HepG2 (cell line): ENCODE measurements around the gene RPL5. TPM values are rescaled to one million over a fixed set of nuclear protein-coding genes. Genes with fewer than 3 reads are reported as not detected.

ENCODE experiments used
- CCDC6 ChIP-seq: sonication (generic); formaldehyde crosslinking; IDR thresholded peaks from 2 replicates; pipeline ENCODE4 v1.8.1; 2022; ENCODE audit warnings: mild to moderate bottlenecking, missing genetic modification reagents, moderate library complexity
- ETS1 ChIP-seq: sonication (generic); formaldehyde crosslinking; IDR thresholded peaks from 2 replicates; pipeline ENCODE4 v1.4.0; 2020; ENCODE audit warnings: missing genetic modification reagents
- HMGXB3 ChIP-seq: sonication (generic); formaldehyde crosslinking; IDR thresholded peaks from 2 replicates; pipeline ENCODE4 v1.4.0; 2020; ENCODE audit warnings: missing genetic modification reagents, borderline replicate concordance
- ISL2 ChIP-seq: sonication (generic); formaldehyde crosslinking; IDR thresholded peaks from 2 replicates; pipeline ENCODE4 v1.5.0; 2020; ENCODE audit warnings: missing genetic modification reagents
- KDM3A ChIP-seq: IDR thresholded peaks from 2 replicates; pipeline ENCODE4 v1.6.1; 2018; ENCODE audit warnings: low read depth, missing compliant biosample characterization
- KDM4B ChIP-seq: sonication (generic); formaldehyde crosslinking; IDR thresholded peaks from 2 replicates; pipeline ENCODE4 v1.4.0; 2020; ENCODE audit warnings: missing genetic modification reagents
- MAFG ChIP-seq: sonication (generic); formaldehyde crosslinking; IDR thresholded peaks from 2 replicates; pipeline ENCODE4 v1.5.1; 2020; ENCODE audit warnings: mild to moderate bottlenecking, missing genetic modification reagents
- RAD21 ChIP-seq: fragments of 450-650 bp; formaldehyde crosslinking; IDR thresholded peaks from 2 replicates; pipeline ENCODE4 v1.5.0; 2020; ENCODE audit warnings: mild to moderate bottlenecking
- ZNF44 ChIP-seq: sonication (generic); formaldehyde crosslinking; IDR thresholded peaks from 2 replicates; pipeline ENCODE4 v1.5.1; 2020; ENCODE audit warnings: mild to moderate bottlenecking, missing genetic modification reagents
- ZNF546 ChIP-seq: sonication (generic); formaldehyde crosslinking; conservative IDR thresholded peaks from 2 replicates; pipeline ENCODE4 v1.8.1; 2023; ENCODE audit warnings: mild to moderate bottlenecking, missing genetic modification reagents
- ZNF678 ChIP-seq: sonication (generic); formaldehyde crosslinking; IDR thresholded peaks from 2 replicates; pipeline ENCODE4 v1.4.0; 2020; ENCODE audit warnings: mild to moderate bottlenecking, missing genetic modification reagents
- ZNF737 ChIP-seq: sonication (generic); formaldehyde crosslinking; IDR thresholded peaks from 2 replicates; pipeline ENCODE4 v1.5.0; 2020; ENCODE audit warnings: missing genetic modification reagents, mild to moderate bottlenecking, borderline replicate concordance
- polyA plus RNA-seq, 8 experiments: library from polyadenylated mRNA; depleted of rRNA in 3 of 8; stranded (reverse) in 7 of 8; unstranded in 1 of 8; fragments of >200 nt; fragmentation: Illumina TruSeq in 4 of 8; extraction: Trizol in 4 of 8; gene quantifications; 2 replicates each; pipeline versions ENCODE4 v1.2.1 to v1.2.3, GENCODE V29; 2011 to 2016; ENCODE audit warnings: low read depth in 4 of 8, missing spikeins in 1 of 8, mixed read lengths in 1 of 8; ENCODE audit not compliant: insufficient read depth in 1 of 8
- total RNA-seq, 5 experiments: library from RNA; depleted of rRNA; stranded (reverse); fragments of >200 nt; fragmentation: Illumina TruSeq; extraction: Trizol; gene quantifications; 2 replicates each; pipeline ENCODE4 v1.2.3, GENCODE V29; 2016; ENCODE audit warnings: low read depth in 1 of 5
- TF ChIP-seq, protein P1 (sequence below): sonication (generic); formaldehyde crosslinking; IDR thresholded peaks from 2 replicates; pipeline ENCODE4 v1.4.0; 2020; ENCODE audit warnings: mild to moderate bottlenecking, missing genetic modification reagents

Gene RPL5
- total and polyA plus RNA-seq, 2 of the 13 experiments (the other 11 are each of a cell fraction or from before 2014, with no cell fraction given): 2,304 to 2,520 TPM

- TF ChIP-seq HMGXB3 (CRISPR knock-in tag) (peak; percentile 89), ZNF678 (CRISPR knock-in tag) (peak; percentile 70; the same call in 1 of the 2 replicates), ETS1 (CRISPR knock-in tag) (no peak; the same call in 1 of the 2 replicates), RAD21 (peak; percentile 64; the same call in 1 of the 2 replicates), ISL2 (CRISPR knock-in tag) (peak; percentile 82), KDM4B (CRISPR knock-in tag) (peak; percentile 55; the same call in 1 of the 2 replicates), ZNF44 (CRISPR knock-in tag) (0 out of 2 replicates have a peak, but pooled peaks have one; percentile 78), MAFG (CRISPR knock-in tag) (no peak), ZNF546 (CRISPR knock-in tag) (no peak; the same call in 1 of the 2 replicates), KDM3A (CRISPR knock-in tag) (peak; percentile 91; the same call in 1 of the 2 replicates), ZNF737 (no peak), CCDC6 (CRISPR knock-in tag) (peak; percentile 93)
- TF ChIP-seq, protein P1, sequence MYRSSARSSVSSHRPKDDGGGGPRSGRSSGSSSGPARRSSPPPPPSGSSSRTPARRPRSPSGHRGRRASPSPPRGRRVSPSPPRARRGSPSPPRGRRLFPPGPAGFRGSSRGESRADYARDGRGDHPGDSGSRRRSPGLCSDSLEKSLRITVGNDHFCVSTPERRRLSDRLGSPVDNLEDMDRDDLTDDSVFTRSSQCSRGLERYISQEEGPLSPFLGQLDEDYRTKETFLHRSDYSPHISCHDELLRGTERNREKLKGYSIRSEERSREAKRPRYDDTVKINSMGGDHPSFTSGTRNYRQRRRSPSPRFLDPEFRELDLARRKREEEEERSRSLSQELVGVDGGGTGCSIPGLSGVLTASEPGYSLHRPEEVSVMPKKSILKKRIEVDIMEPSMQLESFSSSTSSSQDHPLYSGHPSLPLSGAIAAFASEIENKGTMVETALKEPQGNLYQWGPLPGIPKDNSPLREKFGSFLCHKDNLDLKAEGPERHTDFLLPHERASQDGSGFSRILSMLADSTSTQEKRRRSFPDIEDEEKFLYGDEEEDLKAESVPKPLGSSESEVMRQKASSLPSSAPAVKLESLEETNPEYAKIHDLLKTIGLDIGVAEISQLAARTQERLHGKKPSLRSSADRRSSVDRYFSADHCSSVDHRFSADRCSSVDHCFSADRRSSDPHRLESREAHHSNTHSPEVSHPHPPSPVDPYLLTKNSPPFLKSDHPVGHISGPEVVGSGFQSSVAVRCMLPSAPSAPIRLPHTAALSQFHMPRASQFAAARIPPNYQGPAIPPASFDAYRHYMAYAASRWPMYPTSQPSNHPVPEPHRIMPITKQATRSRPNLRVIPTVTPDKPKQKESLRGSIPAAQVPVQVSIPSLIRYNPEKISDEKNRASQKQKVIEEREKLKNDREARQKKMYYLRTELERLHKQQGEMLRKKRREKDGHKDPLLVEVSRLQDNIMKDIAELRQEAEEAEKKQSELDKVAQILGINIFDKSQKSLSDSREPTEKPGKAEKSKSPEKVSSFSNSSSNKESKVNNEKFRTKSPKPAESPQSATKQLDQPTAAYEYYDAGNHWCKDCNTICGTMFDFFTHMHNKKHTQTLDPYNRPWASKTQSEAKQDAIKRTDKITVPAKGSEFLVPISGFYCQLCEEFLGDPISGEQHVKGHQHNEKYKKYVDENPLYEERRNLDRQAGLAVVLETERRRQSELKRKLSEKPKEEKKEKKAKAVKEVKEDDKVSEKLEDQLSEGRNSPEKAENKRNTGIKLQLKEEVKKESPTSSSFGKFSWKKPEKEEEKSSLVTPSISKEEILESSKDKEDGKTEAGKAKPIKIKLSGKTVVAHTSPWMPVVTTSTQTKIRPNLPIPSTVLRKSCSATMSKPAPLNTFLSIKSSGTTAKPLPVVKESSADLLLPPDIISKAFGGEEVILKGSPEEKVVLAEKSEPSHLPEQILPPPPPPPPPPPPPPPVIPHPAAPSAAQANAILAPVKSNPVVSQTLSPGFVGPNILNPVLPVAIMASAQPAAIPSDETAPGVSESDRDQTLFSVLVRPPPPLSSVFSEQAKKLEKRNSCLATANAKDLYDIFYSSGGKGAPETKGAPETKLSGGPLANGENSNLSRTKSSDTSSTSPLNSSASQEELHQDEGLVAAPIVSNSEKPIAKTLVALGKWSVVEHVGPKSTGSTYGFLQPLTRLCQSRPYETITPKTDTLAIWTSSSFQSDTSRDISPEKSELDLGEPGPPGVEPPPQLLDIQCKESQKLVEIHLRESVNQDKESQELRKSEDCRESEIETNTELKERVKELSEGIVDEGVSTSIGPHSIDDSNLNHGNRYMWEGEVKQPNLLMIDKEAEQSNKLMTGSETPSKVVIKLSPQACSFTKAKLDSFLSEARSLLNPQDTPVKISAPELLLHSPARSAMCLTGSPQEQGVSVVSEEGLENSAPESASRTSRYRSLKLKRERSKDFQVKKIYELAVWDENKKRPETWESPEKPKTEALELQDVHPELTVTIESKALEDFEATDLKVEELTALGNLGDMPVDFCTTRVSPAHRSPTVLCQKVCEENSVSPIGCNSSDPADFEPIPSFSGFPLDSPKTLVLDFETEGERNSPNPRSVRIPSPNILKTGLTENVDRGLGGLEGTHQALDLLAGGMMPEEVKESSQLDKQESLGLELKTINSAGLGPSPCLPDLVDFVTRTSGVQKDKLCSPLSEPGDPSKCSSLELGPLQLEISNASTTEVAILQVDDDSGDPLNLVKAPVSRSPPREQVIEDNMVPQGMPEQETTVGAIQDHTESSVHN (CRISPR knock-in tag): peak; percentile 77
Observed at GRCh38 chr1:92831762-92832536, at the start of gene RPL5 (continued).
